Dendritic cell treated with granulocyte-macrophage colony-stimulating factor and Interleukin-4, amounts not matched to agents 40 ng/mL and 50 ng/mL, for 4 days (primary cell): ENCODE data around the gene C11orf86.

Experiments used
- H3K27ac Mint-ChIP-seq: one replicate; pipeline ENCODE4 v1.8.0; 2022; ENCODE audit warnings: mild to moderate bottlenecking, mixed read lengths
- H3K27me3 Mint-ChIP-seq: one replicate; pipeline ENCODE4 v1.8.0; 2022; ENCODE audit warnings: mild to moderate bottlenecking, mixed read lengths
- H3K36me3 Mint-ChIP-seq: one replicate; pipeline ENCODE4 v1.8.0; 2022; ENCODE audit warnings: low read depth, mixed read lengths
- H3K4me1 Mint-ChIP-seq: one replicate; pipeline ENCODE4 v1.8.0; 2022; ENCODE audit warnings: low read depth, mixed read lengths
- H3K4me3 Mint-ChIP-seq: one replicate; pipeline ENCODE4 v1.8.0; 2022; ENCODE audit warnings: mild to moderate bottlenecking, moderate library complexity, mixed read lengths
- H3K9me3 Mint-ChIP-seq: one replicate; pipeline ENCODE4 v1.8.0; 2022; ENCODE audit warnings: mixed read lengths
- intact Hi-C: fragments of 100-400 bp; cut with micrococcal nuclease; formaldehyde crosslinking; loops from one replicate; pipeline ENCODE4 v1.15.0; 2022

Gene C11orf86

GRCh38 chr11:66973956-66974580, 1.0 kb upstream of the C11orf86 start:
- intact Hi-C loops = loop anchor here (10.0 kb wide), 1 partner anchor 279 kb away; no protein-coding TSS in a partner anchor
- Mint-ChIP-seq H3K9me3 (peaks cover 14% of the 10 kb centered on the region), H3K27ac (no peak overlapping the region)

GRCh38 chr11:66975405-66976027, 412 bp downstream of the C11orf86 start:
- intact Hi-C loops = loop anchor here (10.0 kb wide), 1 partner anchor 281 kb away; no protein-coding TSS in a partner anchor
- no peak overlapping the region for H3K4me3 Mint-ChIP-seq
- H3K9me3 Mint-ChIP-seq = peaks cover 25% of the 10 kb centered on the region
- no peak overlapping the region for H3K27ac Mint-ChIP-seq
- H3K36me3 Mint-ChIP-seq = no peaks in the 10 kb centered on the region
- peaks cover 11% of the 10 kb centered on the region for H3K4me1 Mint-ChIP-seq
- peaks cover 32% of the 10 kb centered on the region for H3K27me3 Mint-ChIP-seq

More at GRCh38 chr11:66973956-66974580, 1.0 kb upstream of the C11orf86 start:
- Mint-ChIP-seq H3K4me3 (no peak overlapping the region), H3K4me1 (peaks cover 23% of the 10 kb centered on the region), H3K27me3 (peaks cover 27% of the 10 kb centered on the region), H3K36me3 (no peaks in the 10 kb centered on the region)

- intact Hi-C loops = loop anchor here (10.0 kb wide), 1 partner anchor 281 kb away; no protein-coding TSS in a partner anchor
- H3K36me3 Mint-ChIP-seq = no peaks in the 10 kb centered on the region
- H3K9me3 Mint-ChIP-seq = peaks cover 25% of the 10 kb centered on the region
- H3K27ac Mint-ChIP-seq = no peak overlapping the region
- peaks cover 33% of the 10 kb centered on the region for H3K27me3 Mint-ChIP-seq
- H3K4me1 Mint-ChIP-seq = peaks cover 5% of the 10 kb centered on the region
- no peak overlapping the region for H3K4me3 Mint-ChIP-seq
Observed at GRCh38 chr11:66976028-66976467, 944 bp downstream of the C11orf86 start.

- Mint-ChIP-seq H3K27ac (no peak overlapping the region), H3K4me1 (peaks cover 5% of the 10 kb centered on the region), H3K4me3 (no peak overlapping the region), H3K36me3 (no peaks in the 10 kb centered on the region), H3K9me3 (peaks cover 25% of the 10 kb centered on the region), H3K27me3 (peaks cover 33% of the 10 kb centered on the region)
- intact Hi-C loops = loop anchor here (10.0 kb wide), 1 partner anchor 282 kb away; no protein-coding TSS in a partner anchor
Observed at GRCh38 chr11:66976925-66977324, 1.8 kb downstream of the C11orf86 start.

- H3K27me3 Mint-ChIP-seq = peaks cover 40% of the 10 kb centered on the region
- peaks cover 25% of the 10 kb centered on the region for H3K9me3 Mint-ChIP-seq
- no peak overlapping the region for H3K27ac Mint-ChIP-seq
- H3K4me3 Mint-ChIP-seq = no peak overlapping the region
- intact Hi-C loops = loop anchor here (10.0 kb wide), 1 partner anchor 283 kb away; no protein-coding TSS in a partner anchor
- H3K4me1 Mint-ChIP-seq = peaks cover 16% of the 10 kb centered on the region
- H3K36me3 Mint-ChIP-seq = no peaks in the 10 kb centered on the region
Observed at GRCh38 chr11:66978229-66978628, 3.1 kb downstream of the C11orf86 start.

GRCh38 chr11:66978717-66979116, 3.6 kb downstream of the C11orf86 start:
- Mint-ChIP-seq H3K4me3 (no peak overlapping the region), H3K27me3 (peaks cover 43% of the 10 kb centered on the region), H3K4me1 (peaks cover 20% of the 10 kb centered on the region), H3K36me3 (no peaks in the 10 kb centered on the region), H3K27ac (no peak overlapping the region), H3K9me3 (peaks cover 25% of the 10 kb centered on the region)
- intact Hi-C loops = loop anchor here (10.0 kb wide), 1 partner anchor 284 kb away; no protein-coding TSS in a partner anchor

- Mint-ChIP-seq H3K4me3 (no peak overlapping the region), H3K27me3 (peaks cover 44% of the 10 kb centered on the region), H3K27ac (no peak overlapping the region), H3K9me3 (peaks cover 25% of the 10 kb centered on the region), H3K4me1 (peaks cover 27% of the 10 kb centered on the region), H3K36me3 (no peaks in the 10 kb centered on the region)
- intact Hi-C loops = loop anchor here (10.0 kb wide), 1 partner anchor 285 kb away; no protein-coding TSS in a partner anchor
Observed at GRCh38 chr11:66979336-66979980, 4.4 kb downstream of the C11orf86 start.

- H3K27me3 Mint-ChIP-seq = peaks cover 48% of the 10 kb centered on the region
Observed at GRCh38 chr11:66981976-66982578, 7.0 kb downstream of the C11orf86 start.

GRCh38 chr11:66983275-66983924, 8.3 kb downstream of the C11orf86 start:
- H3K9me3 Mint-ChIP-seq = peaks cover 14% of the 10 kb centered on the region
- no peak overlapping the region for H3K27ac Mint-ChIP-seq
- no peaks in the 10 kb centered on the region for H3K36me3 Mint-ChIP-seq
- H3K4me1 Mint-ChIP-seq = peaks cover 39% of the 10 kb centered on the region
- H3K27me3 Mint-ChIP-seq = peaks cover 52% of the 10 kb centered on the region
- intact Hi-C loops = no loop called here
- H3K4me3 Mint-ChIP-seq = no peak overlapping the region

More at GRCh38 chr11:66981976-66982578, 7.0 kb downstream of the C11orf86 start:
- peaks cover 34% of the 10 kb centered on the region for H3K4me1 Mint-ChIP-seq
- no peak overlapping the region for H3K4me3 Mint-ChIP-seq
- no peaks in the 10 kb centered on the region for H3K36me3 Mint-ChIP-seq
- H3K9me3 Mint-ChIP-seq = peaks cover 25% of the 10 kb centered on the region
- intact Hi-C loops = no loop called here
- H3K27ac Mint-ChIP-seq = no peak overlapping the region

- H3K36me3 Mint-ChIP-seq = no peaks in the 10 kb centered on the region
- H3K4me1 Mint-ChIP-seq = peaks cover 39% of the 10 kb centered on the region
- no peak overlapping the region for H3K4me3 Mint-ChIP-seq
- intact Hi-C loops = no loop called here
- no peaks in the 10 kb centered on the region for H3K9me3 Mint-ChIP-seq
- peaks cover 57% of the 10 kb centered on the region for H3K27me3 Mint-ChIP-seq
- no peak overlapping the region for H3K27ac Mint-ChIP-seq
Observed at GRCh38 chr11:66985508-66986177, 10.5 kb downstream of the C11orf86 start.

- H3K27ac Mint-ChIP-seq = no peak overlapping the region
- no peaks in the 10 kb centered on the region for H3K9me3 Mint-ChIP-seq
- H3K4me1 Mint-ChIP-seq = peaks cover 39% of the 10 kb centered on the region
- H3K4me3 Mint-ChIP-seq = no peak overlapping the region
- intact Hi-C loops = no loop called here
- no peaks in the 10 kb centered on the region for H3K36me3 Mint-ChIP-seq
- H3K27me3 Mint-ChIP-seq = peaks cover 55% of the 10 kb centered on the region
Observed at GRCh38 chr11:66986178-66986545, 11.1 kb downstream of the C11orf86 start.

- H3K36me3 Mint-ChIP-seq = no peaks in the 10 kb centered on the region
- intact Hi-C loops = no loop called here
- H3K27ac Mint-ChIP-seq = no peak overlapping the region
- peaks cover 32% of the 10 kb centered on the region for H3K4me1 Mint-ChIP-seq
- peaks cover 59% of the 10 kb centered on the region for H3K27me3 Mint-ChIP-seq
- H3K4me3 Mint-ChIP-seq = no peak overlapping the region
- no peaks in the 10 kb centered on the region for H3K9me3 Mint-ChIP-seq
Observed at GRCh38 chr11:66987158-66987620, 12.1 kb downstream of the C11orf86 start.
